Measurements from ENCODE around the gene ARAP1. TPM values are rescaled to one million over a fixed set of nuclear protein-coding genes. Genes with fewer than 3 reads are reported as not detected.

The ARAP1 gene
- total and polyA plus RNA-seq, 2 of the 8 experiments (the other 6 are each of a cell fraction or from before 2014, with no cell fraction given), result 25.7 to 61.6 TPM

- H4K91ac ChIP-seq (replicated peaks; ENCODE audit: insufficient read length, low read length), result no peak overlapping the region
- no peak overlapping the region for H3K18ac ChIP-seq (ENCODE audit: extremely low read depth, low read length)
- no peak overlapping the region for H4K5ac ChIP-seq (ENCODE audit: insufficient read length, low read depth, low read length)
- no peak overlapping the region for H3K4ac ChIP-seq (replicated peaks; ENCODE audit: insufficient read length, low read depth, low read length)
- H3K79me2 ChIP-seq (ENCODE audit: control insufficient read depth in 1 of 2, insufficient read depth in 2 of 2, low read length in 2 of 2), result peaks cover 0 to 43% of the 10 kb centered on the region in 2 experiments; a peak in 2 of 4 replicates
- H3K36me3 ChIP-seq (ENCODE audit: control insufficient read depth in 2 of 4, insufficient read depth in 4 of 4, low read length in 3 of 4), result peaks cover 0 to 9% (median 0%) of the 10 kb centered on the region in 4 experiments; a peak in 4 of 8 replicates
- no peak overlapping the region for H2AK5ac ChIP-seq (ENCODE audit: low read depth, low read length)
- H3K9ac ChIP-seq (replicated peaks in 1 of 4; ENCODE audit: extremely low read depth in 1 of 4, low read depth in 3 of 4, low read length in 3 of 4), result 0 out of 7 replicates have a peak overlapping the region, but pooled peaks of 1 of the 4 experiments have one; percentile 10
- CTCF ChIA-PET (ENCODE audit: partially characterized antibody), result interaction anchor here (0.9 to 7.5 kb wide), 22 partner anchors 13 to 459 kb away, joined by 3 to 105 read pairs (median 3); partner anchors contain the start of gene STARD10
- no peak overlapping the region for H3K27ac ChIP-seq (ENCODE audit: low read depth, low read length)
- no peak overlapping the region for H2BK20ac ChIP-seq (ENCODE audit: low read length)
- no peak overlapping the region for H3K14ac ChIP-seq (ENCODE audit: insufficient read length)
- WGBS, 2 experiments (ENCODE audit: extremely low coverage in 1 of 2, insufficient coverage in 1 of 2, insufficient read length in 1 of 2, insufficient replicate concordance in 2 of 2, low coverage in 1 of 2, low lambda C conversion rate in 2 of 2, missing lambda C conversion rate in 1 of 2), result 91% methylated on average over 9 of the region's 9 CpGs; no CpG with 5 or more reads in 1 of the 2 experiments
- DNase-seq (ENCODE audit: low read depth in 1 of 2, low spot score in 2 of 2) (no peak), FAIRE-seq (no peak)
- no peak overlapping the region for H2BK120ac ChIP-seq (replicated peaks; ENCODE audit: low read depth, low read length)
- H3K9me3 ChIP-seq (ENCODE audit: insufficient read depth in 2 of 2, low read depth in 1 of 2, low read length in 1 of 2), result no peaks in the 10 kb centered on the region
- H4K20me1 ChIP-seq (replicated peaks in 1 of 2; ENCODE audit: control insufficient read depth in 1 of 2, insufficient read depth in 2 of 2, low read length in 2 of 2), result peaks cover 10 to 20% of the 10 kb centered on the region in 2 experiments
- H2AFZ ChIP-seq (ENCODE audit: low read length), result no peak overlapping the region
- H3K27me3 ChIP-seq (replicated peaks in 1 of 4; ENCODE audit: control insufficient read depth in 3 of 4, extremely low read depth in 1 of 4, insufficient read depth in 3 of 4, low read length in 3 of 4), result no peaks in the 10 kb centered on the region
- POLR2A ChIA-PET (ENCODE audit: partially characterized antibody), result no interaction called here
- no peak overlapping the region for H3K56ac ChIP-seq (replicated peaks; ENCODE audit: insufficient read length, low read depth, low read length)
- peaks cover 14% of the 10 kb centered on the region; the same call in 1 of the 2 replicates for H3K79me1 ChIP-seq (ENCODE audit: low read depth, low read length)
- no peak overlapping the region for H3K4me3 ChIP-seq (ENCODE audit: extremely low read depth in 1 of 4, insufficient read depth in 2 of 4, low read depth in 3 of 4, low read length in 4 of 4)
- peaks cover 0 to 9% (median 5%) of the 10 kb centered on the region in 4 experiments; a peak in 3 of 7 replicates for H3K4me1 ChIP-seq (replicated peaks in 1 of 4; ENCODE audit: control insufficient read depth in 3 of 4, insufficient read depth in 4 of 4, low read length in 3 of 4)
- no peaks in the 10 kb centered on the region for H3K23me2 ChIP-seq (ENCODE audit: low read depth, low read length)
- H2BK5ac ChIP-seq (ENCODE audit: low read depth, low read length), result 0 out of 2 replicates have a peak overlapping the region, but pooled peaks have one; percentile 2
- no peak overlapping the region for H2BK15ac ChIP-seq (ENCODE audit: low read length)
- H2BK12ac ChIP-seq (ENCODE audit: low read depth, low read length), result 0 out of 2 replicates have a peak overlapping the region, but pooled peaks have one; percentile 64
- no peak overlapping the region for H4K8ac ChIP-seq (ENCODE audit: extremely low read depth, insufficient read depth, low read length)
- no peak overlapping the region for H3K23ac ChIP-seq (ENCODE audit: insufficient read length)
- H3K4me2 ChIP-seq (ENCODE audit: insufficient read depth in 1 of 2, low read depth in 2 of 2, low read length in 2 of 2), result no peak overlapping the region
- TF ChIP-seq TBP (IDR thresholded peaks at IDR 0.05; ENCODE audit: low read depth, low read length) (no peak), KDM5A (IDR thresholded peaks at IDR 0.05; ENCODE audit: low read length) (no peak)
These were observed 28.7 kb downstream of the ARAP1 start for GRCh38 chr11:72723508-72723907.

All from H1 (cell line).